Large intestine (tissue), 3 donors: ENCODE measurements around the gene DPM3. TPM values are rescaled to one million over a fixed set of nuclear protein-coding genes. Genes with fewer than 3 reads are reported as not detected.
A peak's percentile ranks its signal among the peaks of the same experiment; 100 is the strongest.
"Not testable (repeated sequence)": the region's sequence is repeated elsewhere in the genome, so short reads cannot be mapped to it uniquely, and the experiment has no call there.

ENCODE experiments used
- DNase-seq, 2 donors: peaks; one replicate each; pipeline versions ENCODE4 v3.0.0 to v3.0.0-alpha.2; 2013
- H3K27ac ChIP-seq: one replicate; pipeline ENCODE4 v1.5.1; 2013; ENCODE audit warnings: low read length
- H3K27me3 ChIP-seq: 2 replicates; pipeline ENCODE4 v1.6.1; 2013; ENCODE audit warnings: low read length; ENCODE audit not compliant: control insufficient read depth, insufficient read depth
- H3K36me3 ChIP-seq: 2 replicates; pipeline ENCODE4 v1.6.1; 2013; ENCODE audit warnings: low read length; ENCODE audit not compliant: control insufficient read depth, insufficient read depth
- H3K4me1 ChIP-seq: one replicate; pipeline ENCODE4 v1.6.1; 2013; ENCODE audit warnings: low read length; ENCODE audit not compliant: control insufficient read depth, insufficient read depth
- H3K4me3 ChIP-seq: one replicate; pipeline ENCODE4 v1.5.1; 2013; ENCODE audit warnings: low read length
- H3K9me3 ChIP-seq: one replicate; pipeline ENCODE4 v1.6.1; 2013; ENCODE audit warnings: mild to moderate bottlenecking, low read depth, low read length, moderate library complexity; ENCODE audit not compliant: control insufficient read depth
- WGBS: methylation state at CpG from one replicate; pipeline ENCODE4 v1.1.5; 2013; ENCODE audit warnings: low lambda C conversion rate; ENCODE audit not compliant: insufficient coverage; 5-methylcytosine and 5-hydroxymethylcytosine counted together
- polyA plus RNA-seq: library from polyadenylated mRNA; unstranded; fragments of 120-200 nt; gene quantifications from one replicate; pipeline ENCODE4 v1.2.1, GENCODE V29; 2013

The DPM3 gene
- polyA plus RNA-seq, 1 donor: 59.1 TPM

GRCh38 chr1:155160128-155160527, 19.8 kb upstream of the DPM3 start:
- Histone ChIP-seq H3K9me3 (no peaks in the 10 kb centered on the region), H3K36me3 (no peaks in the 10 kb centered on the region), H3K4me3 (no peak overlapping the region), H3K4me1 (no peaks in the 10 kb centered on the region), H3K27ac (no peak overlapping the region), H3K27me3 (no peaks in the 10 kb centered on the region)
- no peak for DNase-seq
- no CpG with 5 or more reads among the region's 8 CpGs for WGBS

DNA sequence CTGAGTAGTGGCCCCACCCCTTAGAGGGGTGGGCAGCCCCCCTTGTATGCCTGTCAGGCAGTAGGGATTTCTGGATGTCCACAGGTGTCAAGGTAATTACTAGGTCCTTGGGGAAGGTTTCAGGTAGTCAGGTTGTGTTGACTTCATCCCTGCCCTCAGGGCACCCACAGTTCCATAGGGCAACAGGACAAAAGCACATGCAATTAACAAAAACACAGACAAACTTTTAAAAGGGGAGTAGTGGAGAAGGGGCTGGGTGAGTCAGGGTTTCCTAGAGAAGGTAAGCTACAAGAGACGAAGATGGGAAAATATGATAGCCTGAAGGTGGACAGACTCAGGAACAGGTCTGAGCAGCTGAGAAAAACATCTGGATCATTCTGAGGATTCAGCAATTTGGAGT, 18.7 kb upstream of the DPM3 start:
- no peak overlapping the region for H3K4me3 ChIP-seq
- no peaks in the 10 kb centered on the region for H3K9me3 ChIP-seq
- no peaks in the 10 kb centered on the region for H3K4me1 ChIP-seq
- no peak for DNase-seq
- no peaks in the 10 kb centered on the region for H3K27me3 ChIP-seq
- no peaks in the 10 kb centered on the region for H3K36me3 ChIP-seq
- H3K27ac ChIP-seq: no peak overlapping the region
- WGBS: 83% methylated on average over 1 of the region's 1 CpG

- not testable (repeated sequence) for H3K9me3 ChIP-seq, H3K27me3 ChIP-seq, H3K27ac ChIP-seq, H3K4me1 ChIP-seq, DNase-seq, H3K36me3 ChIP-seq, H3K4me3 ChIP-seq
- WGBS: no CpG with 5 or more reads among the region's 3 CpGs
These were observed 15.8 kb upstream of the DPM3 start for GRCh38 chr1:155155996-155156643.

DNA sequence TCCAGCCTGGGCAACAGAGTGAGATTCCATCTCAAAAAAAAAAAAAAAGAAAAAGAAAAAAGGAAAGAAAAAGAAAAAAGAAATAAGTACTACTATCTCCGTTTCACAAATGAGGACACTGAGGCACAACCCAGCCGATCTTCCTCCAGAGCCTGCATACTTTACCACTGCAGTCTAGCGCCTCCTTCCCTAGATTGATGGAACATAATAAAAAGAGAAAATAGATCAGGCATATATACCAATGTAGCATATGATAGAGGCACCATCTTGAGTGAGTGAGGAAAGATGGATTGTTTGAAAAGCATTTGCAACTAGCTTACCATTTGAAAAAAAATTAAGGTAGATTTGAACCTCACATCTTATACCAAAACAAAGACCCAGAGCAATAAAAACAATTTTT, 5.2 kb upstream of the DPM3 start:
- Histone ChIP-seq H3K4me1 (no peaks in the 10 kb centered on the region), H3K36me3 (no peaks in the 10 kb centered on the region), H3K4me3 (no peak overlapping the region), H3K9me3 (no peaks in the 10 kb centered on the region), H3K27ac (no peak overlapping the region), H3K27me3 (no peaks in the 10 kb centered on the region)
- WGBS: 100% methylated on average over 1 of the region's 3 CpGs
- DNase-seq: no peak

GRCh38 chr1:155141749-155142148, 1.4 kb upstream of the DPM3 start:
- peaks cover 12% of the 10 kb centered on the region for H3K36me3 ChIP-seq
- no peaks in the 10 kb centered on the region for H3K27me3 ChIP-seq
- WGBS: 100% methylated on average over 1 of the region's 7 CpGs
- no peak overlapping the region for H3K27ac ChIP-seq
- H3K9me3 ChIP-seq: no peaks in the 10 kb centered on the region
- no peak for DNase-seq
- no peak overlapping the region for H3K4me3 ChIP-seq
- H3K4me1 ChIP-seq: peaks cover 12% of the 10 kb centered on the region

DNA sequence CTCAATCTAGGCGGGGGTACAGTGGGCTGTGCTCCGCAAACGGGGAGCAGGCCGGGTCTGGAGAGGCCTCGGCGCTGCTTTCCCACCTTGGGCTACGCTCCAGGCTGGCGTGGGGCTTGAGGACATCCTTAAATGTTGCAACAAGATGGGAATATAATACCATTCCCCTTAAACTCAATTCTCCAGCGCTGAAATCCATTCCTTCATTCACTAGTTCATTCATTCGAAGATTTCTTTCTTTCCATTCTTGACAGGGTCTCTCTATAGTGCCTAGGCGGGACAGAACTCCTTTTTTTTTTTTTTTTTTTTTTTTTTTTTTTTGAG, 261 bp upstream of the DPM3 start:
- H3K27ac ChIP-seq: no peak overlapping the region
- DNase-seq: no peak
- peak overlapping the region; percentile 64 for H3K4me3 ChIP-seq

GRCh38 chr1:155137154-155137949, 3.0 kb downstream of the DPM3 start:
- Histone ChIP-seq H3K4me3 (peak overlapping the region; percentile 92), H3K4me1 (peaks cover 36% of the 10 kb centered on the region), H3K27ac (peak overlapping the region; percentile 46), H3K27me3 (no peaks in the 10 kb centered on the region), H3K9me3 (no peaks in the 10 kb centered on the region), H3K36me3 (peaks cover 33% of the 10 kb centered on the region)
- no CpG with 5 or more reads among the region's 6 CpGs for WGBS
- no peak for DNase-seq

More for the DNA sequence above, 261 bp upstream of the DPM3 start:
- H3K4me1 ChIP-seq: peaks cover 15% of the 10 kb centered on the region
- peaks cover 12% of the 10 kb centered on the region for H3K36me3 ChIP-seq
- no CpG with 5 or more reads among the region's 11 CpGs for WGBS
- no peaks in the 10 kb centered on the region for H3K27me3 ChIP-seq
- no peaks in the 10 kb centered on the region for H3K9me3 ChIP-seq

DNA sequence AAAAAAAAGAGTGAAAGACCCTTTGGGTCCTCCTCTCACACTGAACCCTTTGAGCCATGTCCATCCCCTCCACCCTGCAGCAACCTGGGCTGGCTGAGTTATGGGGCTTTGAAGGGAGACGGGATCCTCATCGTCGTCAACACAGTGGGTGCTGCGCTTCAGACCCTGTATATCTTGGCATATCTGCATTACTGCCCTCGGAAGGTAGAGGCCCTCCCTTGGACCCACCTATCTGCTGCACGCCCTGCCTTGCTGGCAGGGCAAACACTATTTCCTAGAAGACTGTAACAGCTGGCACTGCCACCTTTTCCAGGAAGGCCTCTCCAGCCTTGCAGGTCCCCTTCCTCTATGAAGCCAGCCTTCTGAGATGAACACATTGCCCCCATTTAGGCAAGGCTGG, 3.6 kb downstream of the DPM3 start:
- WGBS: no CpG with 5 or more reads among the region's 6 CpGs
- DNase-seq: peak in 1 of 2 donors; percentile 46
- Histone ChIP-seq H3K27me3 (no peaks in the 10 kb centered on the region), H3K36me3 (peaks cover 36% of the 10 kb centered on the region), H3K4me1 (peaks cover 39% of the 10 kb centered on the region), H3K27ac (peak overlapping the region; percentile 46), H3K4me3 (peak overlapping the region; percentile 92), H3K9me3 (no peaks in the 10 kb centered on the region)

GRCh38 chr1:155135415-155136028, 4.8 kb downstream of the DPM3 start, which contains the start of gene SLC50A1:
Gene SLC50A1 (plus strand): TSS chr1:155135852. CDS start chr1:155135912, 60 bp downstream.
- H3K36me3 ChIP-seq: peaks cover 45% of the 10 kb centered on the region
- DNase-seq: peak; percentile 97
- peak within 1 kb of the TSS; percentile 92 for H3K4me3 ChIP-seq
- H3K27me3 ChIP-seq: no peaks in the 10 kb centered on the region
- H3K4me1 ChIP-seq: peaks cover 50% of the 10 kb centered on the region
- peak within 1 kb of the TSS; percentile 99 for H3K27ac ChIP-seq
- no peaks in the 10 kb centered on the region for H3K9me3 ChIP-seq
- no CpG with 5 or more reads among the region's 52 CpGs for WGBS

GRCh38 chr1:155134880-155135414, 5.4 kb downstream of the DPM3 start:
- H3K27me3 ChIP-seq: no peaks in the 10 kb centered on the region
- H3K9me3 ChIP-seq: no peaks in the 10 kb centered on the region
- peaks cover 45% of the 10 kb centered on the region for H3K36me3 ChIP-seq
- peak overlapping the region; percentile 92 for H3K4me3 ChIP-seq
- H3K4me1 ChIP-seq: peaks cover 50% of the 10 kb centered on the region
- no CpG with 5 or more reads among the region's 18 CpGs for WGBS
- DNase-seq: peak; percentile 95 to 97
- H3K27ac ChIP-seq: peak overlapping the region; percentile 99
